Islet precursor cell (in vitro differentiated cells): ENCODE results near the gene GINS1.

Experiments used
- DNase-seq: peaks from one replicate; pipeline ENCODE4 v3.0.0-alpha.2; 2018

Gene GINS1

GRCh38 chr20:25496165-25496967, 88.9 kb downstream of the GINS1 start:
- DNase-seq = no peak

GRCh38 chr20:25496968-25497401, 89.5 kb downstream of the GINS1 start:
- no peak for DNase-seq

DNA sequence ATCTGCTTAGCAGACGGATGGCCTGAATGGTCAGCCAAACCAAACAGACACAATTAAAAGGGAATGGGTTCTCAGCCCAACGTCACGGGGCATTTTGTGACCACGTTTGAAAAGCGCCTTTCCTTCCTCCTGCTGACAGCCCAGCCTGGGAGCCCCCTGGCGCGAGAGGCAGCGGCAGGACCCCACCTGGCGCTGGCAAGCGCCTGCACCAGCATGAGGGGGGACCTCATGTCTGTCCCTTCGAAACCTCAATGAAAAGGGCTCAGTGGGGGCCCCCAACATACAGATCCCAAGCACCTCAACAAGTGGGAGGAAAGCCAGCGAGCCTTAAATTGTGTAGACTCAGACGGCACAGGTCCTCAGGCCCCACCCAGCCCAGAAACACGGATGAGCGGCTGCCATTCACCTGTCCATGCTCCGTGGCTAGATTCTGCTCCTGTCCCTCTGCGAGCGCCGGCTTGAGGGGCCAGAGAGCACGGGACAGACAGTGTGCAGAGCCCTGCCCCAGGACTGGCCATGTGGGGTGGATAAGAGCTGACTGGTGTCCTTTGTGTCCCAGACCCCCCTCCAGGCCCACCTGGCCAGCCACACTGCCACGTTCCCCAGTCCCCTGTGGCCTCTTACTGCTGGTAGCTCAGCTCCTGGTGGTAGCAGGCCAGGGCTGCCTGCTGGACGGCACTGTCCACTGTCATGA, 90.3 kb downstream of the GINS1 start:
- no peak for DNase-seq
